Measurements from ENCODE around the gene TRIM47. TPM values are rescaled to one million over a fixed set of nuclear protein-coding genes. Genes with fewer than 3 reads are reported as not detected.

TRIM47 gene
- total RNA-seq, 2 experiments from 2014 or later: 33.9 to 43.4 TPM

DNA sequence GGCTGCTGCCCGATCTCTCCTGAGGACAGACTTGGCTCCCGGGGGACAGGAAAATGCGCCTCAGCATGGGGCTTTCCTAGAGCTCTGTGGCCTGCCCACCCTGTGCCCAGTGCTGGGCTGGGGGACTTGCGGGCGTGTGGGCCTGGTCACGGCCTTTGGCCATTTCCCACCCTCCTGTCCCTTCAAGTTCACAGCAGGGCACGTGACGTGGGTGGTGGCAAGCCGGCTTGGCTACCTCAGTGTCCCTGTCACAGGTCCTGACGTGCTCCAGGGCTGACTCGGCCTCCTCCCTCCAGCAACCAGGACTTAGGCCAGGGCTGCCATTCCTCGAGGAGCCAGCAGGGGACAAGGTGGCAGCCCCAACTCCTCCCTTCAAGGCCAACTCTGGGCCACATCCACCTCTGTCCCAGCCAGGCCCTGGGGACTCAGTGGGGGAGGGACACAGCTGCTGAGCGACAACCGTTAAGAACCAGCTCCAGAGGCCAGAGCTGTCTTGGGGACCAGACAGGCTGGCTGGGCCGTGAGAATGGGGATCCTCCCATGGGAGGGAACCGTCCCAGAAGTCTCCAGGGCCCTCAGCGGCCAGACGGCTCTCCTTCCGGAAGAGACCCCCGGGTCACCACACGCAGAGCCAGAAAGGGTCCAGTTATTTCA, 33.2 kb downstream of the TRIM47 start:
- peak; percentile 67 for DNase-seq
- Mint-ChIP-seq H3K9me3 (no peaks in the 10 kb centered on the region), H3K4me3 (peak overlapping the region; percentile 48), H3K27ac (peak overlapping the region; percentile 98), H3K4me1 (peaks cover 30% of the 10 kb centered on the region), H3K27me3 (no peaks in the 10 kb centered on the region), H3K36me3 (ENCODE audit: low read depth) (peaks cover 44% of the 10 kb centered on the region)
- ChIA-PET POLR2A (interaction anchor here (0.6 kb wide), 1 partner anchor 159 kb away, joined by 3 read pairs; no protein-coding TSS in a partner anchor), CTCF (interaction anchor here (0.7 to 8.0 kb wide), 13 partner anchors 9 to 378 kb away, joined by 3 to 48 read pairs (median 4); partner anchors contain the start of genes TRIM47 and WBP2)

DNA sequence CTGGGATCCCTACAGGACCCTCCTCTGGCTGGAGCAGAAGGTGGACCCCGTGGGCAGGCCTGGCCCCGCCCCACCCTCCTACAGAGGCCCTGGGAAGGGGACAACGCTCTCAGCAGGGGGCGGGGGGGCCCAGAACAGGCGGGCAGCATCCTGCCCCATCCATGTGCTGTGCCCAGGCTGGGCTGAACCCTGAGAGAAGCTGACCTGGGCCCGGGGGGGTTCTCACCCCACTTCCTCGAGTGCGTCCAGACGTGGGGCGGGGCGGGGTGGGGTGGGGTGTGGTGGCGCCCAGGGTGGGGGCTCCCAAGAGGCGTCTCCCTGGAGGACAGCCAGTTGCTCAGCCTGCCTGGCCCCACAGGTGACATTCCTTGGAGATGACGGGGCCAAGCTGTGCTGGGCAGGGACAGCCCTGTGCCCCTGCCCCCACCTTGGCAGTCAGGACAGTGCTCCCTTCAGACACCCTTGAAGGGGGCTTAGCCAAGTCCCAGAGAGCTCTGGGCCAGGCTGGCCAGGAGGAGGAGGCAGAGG, 33.8 kb downstream of the TRIM47 start:
- Mint-ChIP-seq H3K4me1 (peaks cover 30% of the 10 kb centered on the region), H3K27ac (peak overlapping the region; percentile 98), H3K36me3 (ENCODE audit: low read depth) (peaks cover 42% of the 10 kb centered on the region), H3K4me3 (peak overlapping the region; percentile 95), H3K9me3 (no peaks in the 10 kb centered on the region), H3K27me3 (no peaks in the 10 kb centered on the region)
- DNase-seq: no peak
- CTCF ChIA-PET: interaction anchor here (1.0 to 8.0 kb wide), 11 partner anchors 10 to 91 kb away, joined by 3 to 48 read pairs (median 6); partner anchors contain the start of genes TRIM47 and WBP2
- POLR2A ChIA-PET: interaction anchor here (0.6 to 1.0 kb wide), 2 partner anchors 52 to 160 kb away, joined by 3 read pairs; partner anchors contain the start of gene TRIM65

DNA sequence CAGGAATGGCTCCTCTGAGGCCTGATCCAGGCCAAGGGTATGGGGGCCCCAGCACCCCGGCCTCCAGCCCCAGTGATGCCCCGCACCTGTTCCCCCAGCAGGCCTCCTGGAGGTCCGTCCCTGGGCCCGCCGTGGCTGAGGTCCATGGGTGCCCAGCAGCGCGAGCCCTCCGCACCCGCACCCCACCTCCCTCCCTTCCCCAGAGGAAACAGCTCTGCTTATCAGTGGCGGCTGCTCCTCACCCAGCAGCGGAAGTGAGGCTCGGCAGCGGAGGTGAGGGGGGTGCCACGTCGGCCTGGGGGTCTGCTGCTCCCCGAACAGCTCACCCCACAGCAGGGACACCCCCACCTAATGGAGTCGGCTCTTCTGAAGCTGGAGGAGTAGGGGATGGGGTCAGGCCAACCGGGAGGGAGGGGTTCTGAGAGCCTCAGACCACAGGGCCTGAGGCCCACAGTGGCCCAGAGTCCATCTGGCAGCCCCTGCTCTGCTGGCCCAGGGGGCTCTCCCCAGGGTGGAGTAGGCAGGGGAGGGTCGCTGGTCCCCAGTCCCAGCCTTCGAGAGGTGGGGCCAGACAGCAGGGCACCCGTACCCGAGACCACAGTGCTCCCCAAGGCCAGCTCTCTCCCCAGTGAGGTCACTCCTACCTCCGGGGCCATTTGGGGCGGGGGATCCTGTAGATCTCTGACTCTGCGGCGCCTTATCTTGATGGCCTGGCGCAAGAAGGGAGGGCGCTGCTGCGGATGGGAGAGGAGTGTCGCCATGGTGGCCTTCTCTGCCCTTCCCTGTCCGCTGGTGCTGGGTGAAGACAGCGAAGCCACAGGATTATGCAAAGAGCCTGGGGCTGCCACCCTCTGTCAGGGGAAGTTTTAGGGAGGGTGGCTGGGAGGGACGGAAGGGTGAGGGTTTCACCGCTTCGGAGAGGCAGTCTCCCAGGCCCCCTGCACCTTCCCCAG, 34.5 kb downstream of the TRIM47 start, which contains the start of gene UNC13D:
TSS of gene UNC13D (minus strand) at position 828 of the 953 bp plus-strand sequence. CDS start at position 761, 67 bp downstream.
- H3K27me3 Mint-ChIP-seq: no peaks in the 10 kb centered on the region
- ChIA-PET POLR2A (interaction anchor here (0.5 to 1.0 kb wide), 6 partner anchors 10 to 328 kb away, joined by 3 to 7 read pairs (median 4); partner anchors contain the start of genes TRIM65, TSEN54 and WBP2), CTCF (interaction anchor here (0.7 to 8.0 kb wide), 12 partner anchors 9 to 87 kb away, joined by 3 to 48 read pairs (median 4); partner anchors contain the start of genes TRIM47 and WBP2)
- no peaks in the 10 kb centered on the region for H3K9me3 Mint-ChIP-seq
- peaks cover 30% of the 10 kb centered on the region for H3K4me1 Mint-ChIP-seq
- peaks cover 44% of the 10 kb centered on the region for H3K36me3 Mint-ChIP-seq (ENCODE audit: low read depth)
- H3K27ac Mint-ChIP-seq: peak within 1 kb of the TSS; percentile 98
- DNase-seq: peak; percentile 70
- H3K4me3 Mint-ChIP-seq: peak within 1 kb of the TSS; percentile 95

DNA sequence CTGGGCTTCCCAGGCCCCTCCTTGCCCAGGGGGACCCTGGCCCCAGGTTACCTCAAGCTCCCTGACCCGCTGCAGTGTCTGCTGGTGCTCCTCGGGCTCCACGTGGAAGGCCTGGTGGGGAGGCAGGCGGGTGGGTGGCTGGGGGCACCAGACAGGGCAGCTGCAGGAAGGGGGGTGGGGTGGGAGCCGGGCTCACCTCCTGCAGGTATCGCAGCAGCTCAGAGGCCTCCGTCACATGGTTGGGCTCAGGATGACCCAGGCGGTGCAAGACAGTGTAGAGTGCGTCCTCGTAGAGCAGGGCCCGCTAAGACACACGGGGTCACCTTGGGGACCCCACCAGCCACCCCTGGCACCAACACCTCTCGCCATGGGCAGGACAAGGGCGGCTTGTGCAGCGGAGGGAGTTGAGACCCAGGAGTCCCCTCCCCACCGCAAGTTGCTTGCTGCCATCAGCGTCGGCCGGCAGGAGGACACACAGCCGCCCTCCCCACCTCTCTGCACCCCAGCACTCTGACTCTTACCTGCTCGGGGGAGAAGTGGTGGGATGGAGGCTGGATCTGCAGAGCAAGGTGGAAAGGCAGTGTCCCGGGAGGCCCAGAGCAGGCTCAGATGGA, 35.3 kb downstream of the TRIM47 start:
- Mint-ChIP-seq H3K27ac (peak overlapping the region; percentile 98), H3K36me3 (ENCODE audit: low read depth) (peaks cover 45% of the 10 kb centered on the region), H3K4me1 (peaks cover 24% of the 10 kb centered on the region), H3K9me3 (no peaks in the 10 kb centered on the region), H3K4me3 (peak overlapping the region; percentile 95), H3K27me3 (no peaks in the 10 kb centered on the region)
- CTCF ChIA-PET: interaction anchor here (0.9 to 8.0 kb wide), 9 partner anchors 9 to 60 kb away, joined by 3 to 48 read pairs (median 6); partner anchors contain the start of genes TRIM47 and WBP2
- POLR2A ChIA-PET: interaction anchor here (0.5 to 1.0 kb wide), 4 partner anchors 10 to 327 kb away, joined by 3 to 7 read pairs (median 4); partner anchors contain the start of genes TSEN54 and WBP2
- peak; percentile 45 for DNase-seq

DNA sequence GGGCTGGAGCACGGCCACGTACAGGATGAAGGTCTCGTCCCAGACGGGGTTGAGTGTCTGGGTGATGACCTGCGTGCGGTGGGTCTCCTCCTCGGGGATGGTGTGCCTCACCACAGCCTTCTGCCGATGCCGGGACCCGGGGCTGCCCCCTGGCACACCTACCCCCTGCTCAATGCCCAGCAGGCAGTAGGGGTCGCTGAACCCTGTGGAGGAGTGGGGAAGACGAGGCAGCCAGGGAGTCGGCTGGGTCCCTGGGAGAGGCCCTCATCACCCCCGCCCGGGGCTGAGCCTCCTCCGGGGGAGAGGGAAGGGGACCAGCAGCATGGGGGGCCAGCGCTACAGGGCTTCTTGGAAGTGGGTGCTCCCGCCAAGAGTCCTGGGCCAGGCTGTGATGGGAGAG, 36.0 kb downstream of the TRIM47 start:
- DNase-seq: no peak
- Mint-ChIP-seq H3K4me3 (peak overlapping the region; percentile 95), H3K27ac (no peak overlapping the region), H3K9me3 (no peaks in the 10 kb centered on the region), H3K27me3 (no peaks in the 10 kb centered on the region), H3K4me1 (peaks cover 24% of the 10 kb centered on the region), H3K36me3 (ENCODE audit: low read depth) (peaks cover 46% of the 10 kb centered on the region)
- CTCF ChIA-PET: interaction anchor here (1.6 to 4.4 kb wide), 2 partner anchors 12 to 24 kb away, joined by 3 to 30 read pairs; partner anchors contain the start of gene WBP2
- POLR2A ChIA-PET: interaction anchor here (1.0 kb wide), 1 partner anchor 9 kb away, joined by 4 read pairs; no protein-coding TSS in a partner anchor

DNA sequence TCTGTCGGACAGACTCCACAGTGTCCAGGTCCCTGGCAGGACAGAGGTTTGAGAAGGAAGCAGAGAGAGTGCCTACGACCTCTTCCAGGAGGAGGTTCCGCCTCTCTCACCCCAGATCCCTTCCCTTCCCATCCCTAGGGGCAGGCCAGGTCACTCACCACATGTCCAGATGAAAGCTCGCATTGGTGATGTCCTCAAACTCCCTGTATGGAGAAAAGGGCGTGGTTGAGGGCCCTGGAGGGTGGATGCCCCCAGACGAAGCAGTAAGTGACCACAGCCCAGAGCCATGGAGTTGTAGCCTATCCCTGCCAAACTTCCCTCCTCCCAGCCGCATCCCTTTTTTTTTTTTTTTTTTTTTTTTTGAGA, 37.6 kb downstream of the TRIM47 start:
- peaks cover 36% of the 10 kb centered on the region for H3K36me3 Mint-ChIP-seq (ENCODE audit: low read depth)
- H3K4me1 Mint-ChIP-seq: peaks cover 20% of the 10 kb centered on the region
- H3K27me3 Mint-ChIP-seq: no peaks in the 10 kb centered on the region
- ChIA-PET POLR2A (interaction anchor here (1.2 kb wide), 1 partner anchor 66 kb away, joined by 3 read pairs; no protein-coding TSS in a partner anchor), CTCF (interaction anchor here (3.2 kb wide), 1 partner anchor 14 kb away, joined by 14 read pairs; no protein-coding TSS in a partner anchor)
- H3K27ac Mint-ChIP-seq: no peak overlapping the region
- no peak overlapping the region for H3K4me3 Mint-ChIP-seq
- no peaks in the 10 kb centered on the region for H3K9me3 Mint-ChIP-seq
- no peak for DNase-seq

DNA sequence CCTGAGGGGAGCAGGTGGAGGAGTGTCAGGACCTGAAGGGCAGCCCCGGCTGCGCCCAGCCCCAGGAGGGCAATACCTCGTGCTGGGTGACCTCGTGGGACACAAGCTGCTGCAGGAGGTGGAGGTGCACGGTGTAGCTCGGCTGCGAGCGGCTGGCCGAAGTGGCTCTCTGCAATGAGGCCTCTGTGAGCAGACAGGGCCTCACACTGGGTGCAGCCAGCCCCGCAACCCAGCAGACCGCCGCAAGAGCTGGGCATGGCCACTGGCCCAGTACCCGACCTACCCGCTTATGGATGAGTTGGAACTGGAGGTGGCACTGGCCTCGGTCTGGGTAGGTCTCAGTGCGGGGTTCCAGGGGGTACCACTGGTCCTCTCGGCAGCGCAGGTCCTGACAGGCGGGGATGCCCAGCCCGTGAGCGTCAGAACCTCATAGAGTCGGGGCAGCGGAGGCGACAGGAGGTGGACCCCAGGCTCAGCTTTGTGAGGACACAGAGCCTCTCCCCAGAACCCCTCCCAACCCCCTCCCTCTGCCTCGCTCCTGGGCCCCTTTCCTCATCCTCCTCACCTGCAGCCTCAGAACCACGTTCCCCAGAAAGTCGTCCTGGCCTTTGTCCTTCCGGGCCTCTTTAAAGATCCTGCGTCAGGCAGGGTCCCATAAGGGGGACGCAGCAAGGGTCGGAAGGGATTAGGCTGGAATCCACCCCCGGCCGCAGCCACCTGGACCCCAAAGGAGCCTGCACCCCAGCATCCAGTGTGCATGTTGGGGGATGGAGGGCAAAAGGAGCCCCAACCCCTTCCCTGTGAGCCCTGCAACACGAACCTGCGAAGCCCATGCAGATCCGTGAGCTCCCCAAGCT, 38.2 kb downstream of the TRIM47 start:
- Mint-ChIP-seq H3K27ac (peak overlapping the region; percentile 2), H3K36me3 (ENCODE audit: low read depth) (peaks cover 31% of the 10 kb centered on the region), H3K9me3 (no peaks in the 10 kb centered on the region), H3K4me1 (peaks cover 13% of the 10 kb centered on the region), H3K4me3 (no peak overlapping the region), H3K27me3 (no peaks in the 10 kb centered on the region)
- DNase-seq: no peak
- ChIA-PET POLR2A (interaction anchor here (1.2 kb wide), 1 partner anchor 65 kb away, joined by 3 read pairs; no protein-coding TSS in a partner anchor), CTCF (interaction anchor here (0.6 to 3.2 kb wide), 3 partner anchors 13 to 174 kb away, joined by 3 to 14 read pairs (median 4); no protein-coding TSS in a partner anchor)

DNA sequence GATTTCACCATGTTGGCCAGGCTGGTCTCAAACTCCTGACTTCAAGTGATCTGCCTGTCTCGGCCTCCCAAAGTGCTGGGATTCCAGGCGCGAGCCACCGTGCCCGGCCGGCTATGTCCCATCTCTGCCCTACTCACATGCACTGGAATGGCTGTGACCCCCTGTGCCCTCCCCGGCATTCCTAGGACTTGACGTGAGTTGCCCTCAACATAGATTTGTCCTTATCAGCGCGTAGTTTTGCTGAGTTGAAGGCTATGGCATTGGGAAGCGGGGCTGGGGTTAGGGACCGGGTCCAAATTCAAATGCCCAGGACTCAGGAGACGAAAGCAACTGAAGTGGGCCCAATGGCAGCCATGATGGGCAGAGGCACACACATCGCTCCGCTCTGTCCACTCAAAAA, 40.0 kb downstream of the TRIM47 start:
- peaks cover 43% of the 10 kb centered on the region for H3K36me3 Mint-ChIP-seq (ENCODE audit: low read depth)
- H3K4me1 Mint-ChIP-seq: peaks cover 21% of the 10 kb centered on the region
- no peak for DNase-seq
- H3K9me3 Mint-ChIP-seq: no peaks in the 10 kb centered on the region
- POLR2A ChIA-PET: no interaction called here
- CTCF ChIA-PET: interaction anchor here (0.8 to 1.0 kb wide), 2 partner anchors 8 to 9 kb away, joined by 3 read pairs; no protein-coding TSS in a partner anchor
- no peak overlapping the region for H3K4me3 Mint-ChIP-seq
- no peaks in the 10 kb centered on the region for H3K27me3 Mint-ChIP-seq
- no peak overlapping the region for H3K27ac Mint-ChIP-seq

DNA sequence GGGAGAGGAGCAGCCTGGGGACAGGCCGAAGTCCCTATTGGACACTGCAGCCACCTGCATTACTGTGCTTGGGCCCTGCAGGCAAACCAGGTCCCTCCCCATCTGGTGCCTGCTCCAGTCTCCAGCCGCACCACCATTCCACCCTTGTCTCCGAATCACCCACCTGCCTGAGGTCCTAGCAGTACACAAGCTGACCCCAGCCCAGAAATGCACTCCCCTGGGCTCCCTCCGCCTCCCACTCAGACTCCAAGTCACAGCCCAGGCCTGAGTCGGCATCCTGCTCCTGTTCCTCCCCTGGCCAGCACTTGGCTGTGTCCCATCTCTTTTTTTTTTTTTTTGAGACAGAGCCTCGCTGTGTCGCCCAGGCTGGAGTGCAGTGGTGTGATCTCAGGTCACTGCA, 40.5 kb downstream of the TRIM47 start:
- Mint-ChIP-seq H3K4me1 (peaks cover 24% of the 10 kb centered on the region), H3K27ac (no peak overlapping the region), H3K36me3 (ENCODE audit: low read depth) (peaks cover 44% of the 10 kb centered on the region), H3K9me3 (no peaks in the 10 kb centered on the region), H3K27me3 (no peaks in the 10 kb centered on the region), H3K4me3 (no peak overlapping the region)
- ChIA-PET POLR2A (no interaction called here), CTCF (interaction anchor here (1.0 kb wide), 1 partner anchor 9 kb away, joined by 3 read pairs; no protein-coding TSS in a partner anchor)
- DNase-seq: no peak

DNA sequence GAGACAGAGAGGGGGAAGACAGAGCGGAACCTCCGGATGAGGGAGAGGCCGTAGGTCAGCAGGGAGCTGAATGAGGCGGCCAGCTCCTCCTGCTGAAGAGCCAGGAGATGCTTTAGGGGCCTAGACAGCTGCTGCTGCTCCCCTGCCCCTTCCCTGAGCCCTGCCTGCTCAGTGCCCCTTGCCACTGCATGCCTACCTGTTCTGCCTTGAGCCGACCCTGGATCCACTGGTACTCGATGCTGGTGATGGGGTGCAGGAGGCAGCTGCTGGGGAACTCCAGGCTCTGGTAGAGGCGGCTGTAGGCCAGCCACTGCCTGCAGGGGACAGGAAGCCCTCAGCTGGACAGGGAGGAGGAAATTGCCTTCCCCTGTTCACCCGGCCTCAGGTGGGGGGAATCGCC, 41.8 kb downstream of the TRIM47 start:
- Mint-ChIP-seq H3K27me3 (no peaks in the 10 kb centered on the region), H3K4me3 (no peak overlapping the region), H3K36me3 (ENCODE audit: low read depth) (peaks cover 47% of the 10 kb centered on the region), H3K9me3 (no peaks in the 10 kb centered on the region), H3K27ac (no peak overlapping the region), H3K4me1 (peaks cover 30% of the 10 kb centered on the region)
- CTCF ChIA-PET: interaction anchor here (0.5 to 5.2 kb wide), 6 partner anchors 10 to 470 kb away, joined by 3 to 48 read pairs (median 3); partner anchors contain the start of gene UNC13D
- no peak for DNase-seq
- POLR2A ChIA-PET: no interaction called here

DNA sequence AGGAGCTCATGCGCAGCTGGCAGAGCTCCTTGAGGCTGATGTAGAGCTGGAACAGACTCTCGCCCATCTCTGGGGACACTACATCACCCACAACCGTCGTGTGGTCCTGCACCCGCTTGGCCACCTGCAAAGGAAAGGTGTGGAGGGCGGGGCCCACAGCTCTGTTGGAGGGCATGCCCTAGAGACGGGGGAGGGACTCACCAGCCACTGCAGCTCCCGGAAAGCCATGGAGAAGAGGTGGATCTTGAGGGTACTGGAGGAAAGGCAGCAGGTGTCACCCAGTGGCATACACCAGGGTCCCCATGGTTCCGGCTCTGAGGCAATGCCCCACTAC, 42.8 kb downstream of the TRIM47 start:
- Mint-ChIP-seq H3K4me3 (no peak overlapping the region), H3K27ac (no peak overlapping the region), H3K4me1 (peaks cover 30% of the 10 kb centered on the region), H3K36me3 (ENCODE audit: low read depth) (peaks cover 45% of the 10 kb centered on the region), H3K9me3 (no peaks in the 10 kb centered on the region), H3K27me3 (no peaks in the 10 kb centered on the region)
- CTCF ChIA-PET: interaction anchor here (0.8 to 5.2 kb wide), 3 partner anchors 11 to 26 kb away, joined by 3 to 48 read pairs (median 3); partner anchors contain the start of gene UNC13D
- POLR2A ChIA-PET: no interaction called here
- DNase-seq: no peak
